Activated CD4-positive, alpha-beta memory T cell treated with anti-CD3 and anti-CD28 coated beads, Interleukin-2, amount 10 ng/mL, durations not matched to agents 7 days and 5 days (primary cell): ENCODE data around the gene KDM2B. TPM values are rescaled to one million over a fixed set of nuclear protein-coding genes. Genes with fewer than 3 reads are reported as not detected.

ENCODE experiments used
- CTCF ChIA-PET: fragments of 350-600 bp; sonication (Branson Sonifier 250); formaldehyde crosslinking; loops from one replicate; lab custom pipeline; 2021; ENCODE audit warnings: antibody characterized with exemption, inconsistent platforms; lab: Charles Lee
- POLR2A ChIA-PET: fragments of 350-600 bp; sonication (Branson Sonifier 250); formaldehyde crosslinking; loops from one replicate; lab custom pipeline; 2021; ENCODE audit warnings: antibody characterized with exemption; lab: Charles Lee
- DNase-seq: peaks from one replicate; pipeline ENCODE4 v3.0.0-alpha.2; 2020
- H3K27ac Mint-ChIP-seq: one replicate; pipeline ENCODE4 v1.8.0; 2021; ENCODE audit warnings: mild to moderate bottlenecking, mixed read lengths
- H3K27me3 Mint-ChIP-seq: one replicate; pipeline ENCODE4 v1.8.0; 2021; ENCODE audit warnings: mixed read lengths
- H3K36me3 Mint-ChIP-seq: one replicate; pipeline ENCODE4 v1.8.0; 2021; ENCODE audit warnings: low read depth, mixed read lengths
- H3K4me1 Mint-ChIP-seq: one replicate; pipeline ENCODE4 v1.8.0; 2021; ENCODE audit warnings: mixed read lengths
- H3K4me3 Mint-ChIP-seq: one replicate; pipeline ENCODE4 v1.8.0; 2021; ENCODE audit warnings: mild to moderate bottlenecking, mixed read lengths
- H3K9me3 Mint-ChIP-seq: one replicate; pipeline ENCODE4 v1.8.0; 2021; ENCODE audit warnings: mixed read lengths
- total RNA-seq, 2 experiments: library from RNA; stranded (reverse); gene quantifications; one replicate each; pipeline ENCODE4 v1.2.3, GENCODE V29; 2021

The KDM2B gene
- total RNA-seq, 2 experiments from 2014 or later: 59.8 to 62.6 TPM

GRCh38 chr12:121454921-121455320 lies 125.9 kb downstream of the KDM2B start:
- CTCF ChIA-PET: interaction anchor here (2.4 kb wide), 1 partner anchor 12 kb away, joined by 11 read pairs; no protein-coding TSS in a partner anchor
- peaks cover 20% of the 10 kb centered on the region for H3K4me1 Mint-ChIP-seq
- no peaks in the 10 kb centered on the region for H3K9me3 Mint-ChIP-seq
- DNase-seq: no peak
- H3K36me3 Mint-ChIP-seq: peaks cover 19% of the 10 kb centered on the region
- no peak overlapping the region for H3K4me3 Mint-ChIP-seq
- no peaks in the 10 kb centered on the region for H3K27me3 Mint-ChIP-seq
- no peak overlapping the region for H3K27ac Mint-ChIP-seq
- POLR2A ChIA-PET: interaction anchor here (1.0 to 1.7 kb wide), 2 partner anchors 12 to 54 kb away, joined by 4 to 5 read pairs; partner anchors contain the start of gene RNF34

GRCh38 chr12:121453629-121454028 lies 127.2 kb downstream of the KDM2B start:
- Mint-ChIP-seq H3K36me3 (peaks cover 23% of the 10 kb centered on the region), H3K9me3 (no peaks in the 10 kb centered on the region), H3K4me3 (no peak overlapping the region), H3K27ac (no peak overlapping the region), H3K27me3 (no peaks in the 10 kb centered on the region), H3K4me1 (peaks cover 21% of the 10 kb centered on the region)
- CTCF ChIA-PET: no interaction called here
- no peak for DNase-seq
- POLR2A ChIA-PET: no interaction called here

- no peaks in the 10 kb centered on the region for H3K27me3 Mint-ChIP-seq
- H3K4me1 Mint-ChIP-seq: peaks cover 21% of the 10 kb centered on the region
- H3K4me3 Mint-ChIP-seq: no peak overlapping the region
- H3K36me3 Mint-ChIP-seq: peaks cover 20% of the 10 kb centered on the region
- no peaks in the 10 kb centered on the region for H3K9me3 Mint-ChIP-seq
- DNase-seq: no peak
- H3K27ac Mint-ChIP-seq: no peak overlapping the region
- ChIA-PET POLR2A (no interaction called here), CTCF (no interaction called here)
Measured at GRCh38 chr12:121452985-121453360, 127.8 kb downstream of the KDM2B start.

GRCh38 chr12:121452340-121452984 lies 128.4 kb downstream of the KDM2B start:
- Mint-ChIP-seq H3K4me1 (peaks cover 18% of the 10 kb centered on the region), H3K27me3 (no peaks in the 10 kb centered on the region), H3K27ac (no peak overlapping the region), H3K4me3 (no peak overlapping the region), H3K36me3 (peaks cover 18% of the 10 kb centered on the region), H3K9me3 (no peaks in the 10 kb centered on the region)
- POLR2A ChIA-PET: no interaction called here
- DNase-seq: no peak
- CTCF ChIA-PET: no interaction called here

GRCh38 chr12:121451961-121452339 lies 128.9 kb downstream of the KDM2B start:
- Mint-ChIP-seq H3K27me3 (no peaks in the 10 kb centered on the region), H3K4me3 (no peak overlapping the region)
- CTCF ChIA-PET: interaction anchor here (1.0 to 1.1 kb wide), 2 partner anchors 9 to 112 kb away, joined by 3 to 4 read pairs; no protein-coding TSS in a partner anchor

GRCh38 chr12:121448771-121449315 lies 132.0 kb downstream of the KDM2B start:
- CTCF ChIA-PET: interaction anchor here (0.7 kb wide), 1 partner anchor 74 kb away, joined by 3 read pairs; no protein-coding TSS in a partner anchor
- peaks cover 12% of the 10 kb centered on the region for H3K4me1 Mint-ChIP-seq
- no peaks in the 10 kb centered on the region for H3K27me3 Mint-ChIP-seq

More at GRCh38 chr12:121451961-121452339, 128.9 kb downstream of the KDM2B start:
- DNase-seq: no peak
- peaks cover 16% of the 10 kb centered on the region for H3K36me3 Mint-ChIP-seq
- POLR2A ChIA-PET: no interaction called here
- no peaks in the 10 kb centered on the region for H3K9me3 Mint-ChIP-seq
- H3K4me1 Mint-ChIP-seq: peaks cover 17% of the 10 kb centered on the region
- H3K27ac Mint-ChIP-seq: peak overlapping the region; percentile 23

GRCh38 chr12:121446750-121447149 lies 134.1 kb downstream of the KDM2B start:
- ChIA-PET CTCF (interaction anchor here (0.6 to 1.1 kb wide), 3 partner anchors 21 to 170 kb away, joined by 3 read pairs; no protein-coding TSS in a partner anchor), POLR2A (interaction anchor here (0.7 kb wide), 1 partner anchor 9 kb away, joined by 3 read pairs; no protein-coding TSS in a partner anchor)
- no peaks in the 10 kb centered on the region for H3K27me3 Mint-ChIP-seq
- H3K9me3 Mint-ChIP-seq: no peaks in the 10 kb centered on the region
- H3K36me3 Mint-ChIP-seq: peaks cover 23% of the 10 kb centered on the region
- peaks cover 7% of the 10 kb centered on the region for H3K4me1 Mint-ChIP-seq
- no peak overlapping the region for H3K27ac Mint-ChIP-seq
- H3K4me3 Mint-ChIP-seq: no peak overlapping the region
- no peak for DNase-seq

More at GRCh38 chr12:121448771-121449315, 132.0 kb downstream of the KDM2B start:
- Mint-ChIP-seq H3K9me3 (no peaks in the 10 kb centered on the region), H3K27ac (no peak overlapping the region), H3K4me3 (no peak overlapping the region), H3K36me3 (peaks cover 22% of the 10 kb centered on the region)
- POLR2A ChIA-PET: interaction anchor here (1.2 kb wide), 1 partner anchor 49 kb away, joined by 3 read pairs; the partner anchor contains the start of gene RNF34
- no peak for DNase-seq

GRCh38 chr12:121444842-121445202 lies 136.0 kb downstream of the KDM2B start:
- Mint-ChIP-seq H3K4me3 (no peak overlapping the region), H3K9me3 (no peaks in the 10 kb centered on the region), H3K27me3 (no peaks in the 10 kb centered on the region), H3K27ac (no peak overlapping the region), H3K36me3 (peaks cover 33% of the 10 kb centered on the region), H3K4me1 (peaks cover 4% of the 10 kb centered on the region)
- ChIA-PET CTCF (interaction anchor here (0.5 to 4.7 kb wide), 4 partner anchors 10 to 694 kb away, joined by 3 to 63 read pairs (median 4); no protein-coding TSS in a partner anchor), POLR2A (no interaction called here)
- DNase-seq: no peak

GRCh38 chr12:121443911-121444841 lies 136.6 kb downstream of the KDM2B start:
- Mint-ChIP-seq H3K27ac (no peak overlapping the region), H3K36me3 (peaks cover 35% of the 10 kb centered on the region), H3K4me3 (no peak overlapping the region), H3K9me3 (no peaks in the 10 kb centered on the region), H3K4me1 (peaks cover 2% of the 10 kb centered on the region), H3K27me3 (no peaks in the 10 kb centered on the region)
- DNase-seq: no peak
- POLR2A ChIA-PET: interaction anchor here (1.3 to 1.5 kb wide), 2 partner anchors 43 to 93 kb away, joined by 7 read pairs; partner anchors contain the start of gene ANAPC5
- CTCF ChIA-PET: interaction anchor here (0.5 to 4.7 kb wide), 22 partner anchors 7 to 694 kb away, joined by 3 to 63 read pairs (median 4); partner anchors contain the start of gene ANAPC5

- ChIA-PET POLR2A (interaction anchor here (0.9 to 1.7 kb wide), 7 partner anchors 10 to 103 kb away, joined by 3 to 7 read pairs (median 6); partner anchors contain the start of genes ANAPC5 and RNF34), CTCF (interaction anchor here (0.6 to 4.7 kb wide), 29 partner anchors 8 to 623 kb away, joined by 3 to 63 read pairs (median 4); partner anchors contain the start of gene ANAPC5)
- no peaks in the 10 kb centered on the region for H3K27me3 Mint-ChIP-seq
- peak; percentile 67 for DNase-seq
- peaks cover 2% of the 10 kb centered on the region for H3K4me1 Mint-ChIP-seq
- no peaks in the 10 kb centered on the region for H3K9me3 Mint-ChIP-seq
- no peak overlapping the region for H3K27ac Mint-ChIP-seq
- no peak overlapping the region for H3K4me3 Mint-ChIP-seq
- H3K36me3 Mint-ChIP-seq: peaks cover 40% of the 10 kb centered on the region
Measured at GRCh38 chr12:121443193-121443870, 137.5 kb downstream of the KDM2B start.

GRCh38 chr12:121442028-121442948 lies 138.5 kb downstream of the KDM2B start:
- Mint-ChIP-seq H3K27ac (no peak overlapping the region), H3K4me3 (no peak overlapping the region), H3K36me3 (peaks cover 50% of the 10 kb centered on the region), H3K27me3 (no peaks in the 10 kb centered on the region), H3K4me1 (peaks cover 2% of the 10 kb centered on the region), H3K9me3 (no peaks in the 10 kb centered on the region)
- no peak for DNase-seq
- ChIA-PET CTCF (interaction anchor here (0.6 to 4.7 kb wide), 25 partner anchors 9 to 382 kb away, joined by 3 to 63 read pairs (median 4); partner anchors contain the start of gene ANAPC5), POLR2A (interaction anchor here (0.9 to 1.7 kb wide), 6 partner anchors 9 to 102 kb away, joined by 3 to 7 read pairs (median 6); partner anchors contain the start of genes ANAPC5 and RNF34)
